Measurements from ENCODE around the gene SORCS2. TPM values are rescaled to one million over a fixed set of nuclear protein-coding genes. Genes with fewer than 3 reads are reported as not detected.
A peak's percentile ranks its signal among the peaks of the same experiment; 100 is the strongest.

The SORCS2 gene
- polyA plus RNA-seq, 1 of the 3 experiments (the other 2 are of a cell fraction): 1.6 TPM

GRCh38 chr4:7557456-7557855 is 365.1 kb downstream of the SORCS2 start (continued):
- TF ChIP-seq TAF1 (IDR thresholded peaks at IDR 0.05; ENCODE audit: borderline replicate concordance, low read depth, low read length) (no peak), EP300 (IDR thresholded peaks at IDR 0.05; ENCODE audit: borderline replicate concordance in 1 of 2, low read depth in 1 of 2, low read length in 1 of 2) (peak in 1 of 2 experiments; percentile 84; a peak in 1 of 4 replicates), FOXM1 (IDR thresholded peaks at IDR 0.05; ENCODE audit: low read depth) (no peak), ZBTB33 (IDR thresholded peaks at IDR 0.05; ENCODE audit: borderline replicate concordance, low read depth) (0 out of 2 replicates have a peak, but pooled peaks have one; percentile 45), CTCF (IDR thresholded peaks at IDR 0.05) (no peak), CHD2 (IDR thresholded peaks at IDR 0.05; ENCODE audit: low read length, partially characterized antibody) (no peak), FOSL2 (IDR thresholded peaks at IDR 0.05; ENCODE audit: borderline replicate concordance, low read depth) (peak; percentile 96), GABPA (IDR thresholded peaks at IDR 0.05; ENCODE audit: low read depth) (no peak), USF1 (IDR thresholded peaks at IDR 0.05; ENCODE audit: borderline replicate concordance, low read depth) (no peak), MXI1 (IDR thresholded peaks at IDR 0.05; ENCODE audit: low read depth, low read length) (no peak), NFIC (IDR thresholded peaks at IDR 0.05; ENCODE audit: borderline replicate concordance) (no peak; the same call in 1 of the 2 replicates), YY1 (IDR thresholded peaks at IDR 0.05; ENCODE audit: low read depth) (no peak)
- TF ChIP-seq, protein P1, sequence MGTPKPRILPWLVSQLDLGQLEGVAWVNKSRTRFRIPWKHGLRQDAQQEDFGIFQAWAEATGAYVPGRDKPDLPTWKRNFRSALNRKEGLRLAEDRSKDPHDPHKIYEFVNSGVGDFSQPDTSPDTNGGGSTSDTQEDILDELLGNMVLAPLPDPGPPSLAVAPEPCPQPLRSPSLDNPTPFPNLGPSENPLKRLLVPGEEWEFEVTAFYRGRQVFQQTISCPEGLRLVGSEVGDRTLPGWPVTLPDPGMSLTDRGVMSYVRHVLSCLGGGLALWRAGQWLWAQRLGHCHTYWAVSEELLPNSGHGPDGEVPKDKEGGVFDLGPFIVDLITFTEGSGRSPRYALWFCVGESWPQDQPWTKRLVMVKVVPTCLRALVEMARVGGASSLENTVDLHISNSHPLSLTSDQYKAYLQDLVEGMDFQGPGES (IDR thresholded peaks at IDR 0.05; ENCODE audit: low read depth, low read length): no peak

DNA sequence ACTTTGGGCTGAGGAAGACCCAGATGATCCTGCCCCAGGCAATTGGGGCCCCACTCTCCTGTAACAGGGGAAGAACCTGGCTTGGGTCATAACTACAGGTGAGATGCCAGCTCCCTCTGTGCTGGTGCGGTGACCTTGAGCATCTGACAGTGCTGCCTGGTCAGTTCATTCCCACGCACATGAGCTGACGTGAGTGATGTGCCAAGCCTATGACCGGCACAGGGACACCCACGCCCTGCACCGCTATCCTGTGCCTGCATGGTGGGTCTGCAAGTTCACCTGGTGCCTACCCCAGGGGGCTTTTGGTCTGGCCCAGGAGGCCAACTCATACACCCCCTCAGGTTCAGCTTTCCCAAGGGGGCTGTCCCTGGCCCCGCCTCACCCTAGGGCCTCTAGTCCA is 366.1 kb downstream of the SORCS2 start:
- no peaks in the 10 kb centered on the region for H3K9me3 ChIP-seq
- no peak overlapping the region for H3K9ac ChIP-seq
- no peaks in the 10 kb centered on the region for H3K27me3 ChIP-seq (ENCODE audit: insufficient read depth)
- H3K79me2 ChIP-seq (ENCODE audit: insufficient read depth): no peaks in the 10 kb centered on the region
- H3K4me2 ChIP-seq: no peak overlapping the region
- ChIA-PET CTCF (interaction anchor here (1.7 kb wide), 1 partner anchor 11 kb away, joined by 4 read pairs; no protein-coding TSS in a partner anchor), POLR2A (no interaction called here)
- 0 out of 4 replicates have a peak, but pooled peaks cover 0 to 7% of the 10 kb centered on the region in 2 experiments for H3K4me1 ChIP-seq (ENCODE audit: control insufficient read depth in 1 of 2, insufficient read depth in 2 of 2, low read depth in 1 of 2, low read length in 1 of 2)
- peak overlapping the region in 1 of 2 experiments; percentile 77; a peak in 1 of 4 replicates for H3K27ac ChIP-seq (ENCODE audit: low read depth in 2 of 2, low read length in 1 of 2)
- WGBS (ENCODE audit: low lambda C conversion rate): 95% methylated on average over 4 of the region's 7 CpGs
- H3K4me3 ChIP-seq (ENCODE audit: low read depth in 2 of 2, low read length in 1 of 2): no peak overlapping the region
- no peaks in the 10 kb centered on the region for H3K9me2 ChIP-seq
- peaks cover 5% of the 10 kb centered on the region for H3F3A ChIP-seq (replicated peaks; ENCODE audit: insufficient read depth)
- DNase-seq: no peak
- no peaks in the 10 kb centered on the region for H3K36me3 ChIP-seq (replicated peaks in 1 of 2; ENCODE audit: control insufficient read depth in 1 of 2, insufficient read depth in 2 of 2, low read length in 1 of 2)
- H4K20me1 ChIP-seq (ENCODE audit: insufficient read depth): no peaks in the 10 kb centered on the region
- H2AFZ ChIP-seq (ENCODE audit: low read depth): no peak overlapping the region
- no peak for TF ChIP-seq CHD2 (IDR thresholded peaks at IDR 0.05; ENCODE audit: low read length, partially characterized antibody)
- TF ChIP-seq USF2 (IDR thresholded peaks at IDR 0.05; ENCODE audit: borderline replicate concordance, low read depth, low read length): no peak
- TF ChIP-seq RFX5 (IDR thresholded peaks at IDR 0.05; ENCODE audit: low read length): no peak
- no peak for TF ChIP-seq ZBTB33 (IDR thresholded peaks at IDR 0.05; ENCODE audit: borderline replicate concordance, low read depth)
- no peak for TF ChIP-seq JUND (IDR thresholded peaks at IDR 0.05)
- no peak for TF ChIP-seq GABPA (IDR thresholded peaks at IDR 0.05; ENCODE audit: low read depth)
- TF ChIP-seq MXI1 (IDR thresholded peaks at IDR 0.05; ENCODE audit: low read depth, low read length): no peak
- no peak for TF ChIP-seq REST (IDR thresholded peaks at IDR 0.05; ENCODE audit: low read depth, low read length)

All from SK-N-SH (cell line).